Ramos (cell line): ENCODE measurements around the gene RPS21.

Experiments
- in situ Hi-C: fragments of 300-500 bp; cut with MboI; formaldehyde crosslinking; loops from one replicate; pipeline ENCODE4 v1.14.3; 2022; ENCODE audit warnings: low sequenced_read_pairs; ENCODE audit not compliant: unreplicated experiment

Gene RPS21

DNA sequence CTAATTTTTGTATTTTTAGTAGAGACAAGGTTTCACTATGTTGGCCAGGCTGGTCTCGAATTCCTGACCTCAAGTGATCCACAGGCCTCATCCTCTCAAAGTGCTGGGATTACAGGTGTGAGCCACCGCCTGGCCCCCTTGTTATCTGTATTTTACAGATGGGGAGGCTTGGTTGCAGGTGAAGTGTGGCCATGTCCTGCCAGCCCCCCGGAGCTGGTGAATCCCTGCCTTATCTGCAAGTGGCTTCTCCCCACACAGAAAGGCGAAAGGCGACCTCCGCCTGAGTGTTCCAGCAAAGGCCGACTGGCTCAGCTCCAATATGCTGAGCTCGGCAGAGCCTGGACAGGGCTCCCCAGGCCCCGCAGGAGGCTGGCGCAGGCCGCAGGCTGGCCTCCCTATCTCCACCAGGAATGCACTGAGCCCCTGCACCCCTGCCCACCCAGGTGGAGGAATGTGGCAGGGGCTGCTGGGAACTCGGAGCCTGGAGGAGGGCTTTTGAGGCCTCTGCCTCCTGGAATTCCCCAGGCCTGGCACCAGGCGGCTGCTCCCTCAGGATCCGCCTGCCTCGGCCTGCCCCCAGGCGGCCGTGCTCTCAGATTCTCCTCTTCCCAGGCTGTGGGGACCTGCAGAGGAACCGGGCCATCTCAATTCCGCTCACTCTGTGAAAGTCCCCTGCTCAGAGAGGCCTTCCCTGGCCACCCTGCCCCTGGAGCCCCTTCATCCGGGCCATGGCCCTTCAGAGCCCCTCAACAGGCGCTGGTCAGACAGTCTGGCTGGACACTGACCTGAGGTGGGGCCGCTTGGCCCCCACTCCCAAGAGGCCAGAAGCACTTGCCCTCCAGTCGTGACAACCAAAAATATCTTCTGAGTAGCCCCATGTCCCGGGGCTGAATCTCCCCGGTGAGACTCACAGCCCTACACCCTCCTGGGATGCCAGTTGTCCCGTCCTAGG is 10.5 kb upstream of the RPS21 start:
- in situ Hi-C loops, result no loop called here

DNA sequence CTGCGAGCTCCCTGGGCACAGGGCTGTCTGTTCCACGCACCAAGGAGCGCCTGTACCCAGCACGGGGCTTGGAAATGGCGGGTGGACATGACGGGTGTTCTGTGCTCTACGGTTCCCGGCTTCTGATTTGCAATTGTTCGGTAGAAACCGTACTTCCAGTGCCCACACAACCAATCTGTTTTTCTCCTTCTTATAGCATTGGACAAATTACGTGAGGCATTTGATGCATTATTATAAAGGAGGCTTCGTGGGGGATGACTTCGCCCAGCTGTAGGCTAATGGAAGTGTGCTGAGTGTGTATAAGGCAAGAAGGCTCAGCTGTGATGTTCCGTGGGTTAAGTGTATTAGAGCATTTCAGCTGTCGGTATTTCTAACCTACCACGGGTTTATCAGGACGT is 9.8 kb upstream of the RPS21 start:
- in situ Hi-C loops, result no loop called here

DNA sequence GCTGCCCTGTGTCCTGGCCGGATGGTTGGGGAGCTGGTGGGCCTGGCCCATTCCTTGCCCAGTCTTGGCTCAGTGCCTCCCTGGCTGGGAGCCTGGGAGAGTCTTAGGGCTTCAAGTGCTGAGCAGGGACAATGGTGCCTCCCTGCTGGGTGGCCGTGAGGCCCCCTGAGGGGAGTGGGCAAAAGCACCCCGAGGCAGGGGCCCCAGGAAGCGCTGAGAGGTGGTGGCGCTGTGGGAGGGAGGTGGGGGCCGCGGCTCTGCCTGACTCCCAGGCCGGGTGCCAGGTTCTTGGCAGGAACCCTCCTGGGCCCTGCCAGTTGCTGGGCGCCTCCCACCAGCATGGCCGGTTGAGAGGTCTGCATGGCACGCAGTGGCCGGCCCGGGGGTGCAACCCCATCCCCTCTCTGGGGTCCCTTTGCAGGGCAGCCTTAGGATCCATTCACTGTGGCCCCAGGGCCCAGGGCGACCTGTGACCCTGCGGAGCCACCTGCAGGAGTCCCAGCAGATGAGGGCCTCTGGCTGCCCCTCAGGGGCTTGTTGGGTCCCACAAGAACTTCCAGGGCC is 9.2 kb upstream of the RPS21 start:
- in situ Hi-C loops, result no loop called here

DNA sequence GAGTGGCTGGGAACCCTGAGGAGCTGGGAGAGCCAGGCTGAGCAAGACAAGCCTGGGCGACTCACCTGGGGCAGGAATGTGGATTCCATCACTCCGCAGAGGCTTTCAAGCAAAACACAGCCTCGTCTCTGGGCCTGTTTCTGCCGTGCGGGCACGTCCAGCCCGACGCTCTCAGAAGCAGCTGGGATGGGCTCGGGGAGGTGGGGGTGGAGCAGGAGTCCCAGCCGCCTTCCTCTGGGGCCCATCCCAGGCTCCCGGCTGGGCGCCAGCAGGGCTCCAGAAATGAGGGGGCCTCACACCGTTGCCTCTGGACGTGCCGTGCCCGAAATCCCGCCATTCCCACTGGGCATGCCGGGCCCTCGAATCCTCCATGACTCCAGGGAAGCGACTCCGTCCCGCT is 8.7 kb upstream of the RPS21 start:
- in situ Hi-C loops, result no loop called here

DNA sequence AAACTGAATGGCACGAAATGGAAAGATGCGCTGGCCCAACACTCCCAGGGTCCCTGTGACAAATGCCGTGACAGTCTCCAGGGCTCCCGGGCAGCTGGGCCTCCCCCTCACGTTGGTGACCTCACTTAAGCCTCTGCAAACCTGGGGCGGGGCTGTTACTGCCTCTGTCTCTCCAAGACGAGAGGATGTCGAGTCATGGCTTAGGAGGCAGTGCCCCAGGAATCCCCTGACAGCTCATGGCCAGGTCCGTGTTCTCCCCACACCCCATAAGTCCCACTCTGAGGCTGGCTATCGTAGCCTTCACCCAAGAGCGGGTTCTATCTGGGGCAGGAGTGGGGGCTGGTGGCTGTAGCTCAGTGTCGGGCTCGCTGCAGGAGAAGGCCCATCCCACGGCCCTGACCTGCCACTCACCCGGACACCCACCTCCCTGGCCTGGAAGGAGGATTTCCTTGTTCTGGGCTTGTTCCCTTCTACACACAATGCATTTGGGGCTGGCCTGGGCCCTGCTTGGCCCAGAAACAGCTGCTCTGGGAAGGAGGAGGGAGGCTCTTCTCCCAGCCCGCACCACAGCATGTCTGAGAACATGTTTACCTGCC is 5.6 kb upstream of the RPS21 start:
- in situ Hi-C loops, result loop anchor here (5.0 kb wide), 1 partner anchor 74 kb away; no protein-coding TSS in a partner anchor

DNA sequence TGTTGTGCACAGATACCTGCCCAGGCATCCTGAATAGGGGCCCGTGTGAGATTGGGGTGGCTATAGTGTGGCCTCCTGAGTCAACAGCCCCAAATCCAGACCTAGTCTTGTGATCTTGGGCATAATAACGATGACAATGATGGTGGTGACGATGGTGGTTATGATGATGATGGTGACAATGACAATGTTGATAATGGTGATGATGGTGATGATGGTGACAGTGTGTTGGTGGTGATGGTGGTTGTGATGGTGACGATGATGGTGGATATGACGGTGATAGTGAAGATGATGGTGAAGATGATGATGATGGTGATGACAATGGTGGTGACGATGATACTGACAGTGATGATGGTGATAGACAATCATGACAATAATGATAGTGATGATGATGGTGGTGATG is 5.1 kb upstream of the RPS21 start:
- in situ Hi-C loops, result loop anchor here (5.0 kb wide), 1 partner anchor 75 kb away; no protein-coding TSS in a partner anchor

DNA sequence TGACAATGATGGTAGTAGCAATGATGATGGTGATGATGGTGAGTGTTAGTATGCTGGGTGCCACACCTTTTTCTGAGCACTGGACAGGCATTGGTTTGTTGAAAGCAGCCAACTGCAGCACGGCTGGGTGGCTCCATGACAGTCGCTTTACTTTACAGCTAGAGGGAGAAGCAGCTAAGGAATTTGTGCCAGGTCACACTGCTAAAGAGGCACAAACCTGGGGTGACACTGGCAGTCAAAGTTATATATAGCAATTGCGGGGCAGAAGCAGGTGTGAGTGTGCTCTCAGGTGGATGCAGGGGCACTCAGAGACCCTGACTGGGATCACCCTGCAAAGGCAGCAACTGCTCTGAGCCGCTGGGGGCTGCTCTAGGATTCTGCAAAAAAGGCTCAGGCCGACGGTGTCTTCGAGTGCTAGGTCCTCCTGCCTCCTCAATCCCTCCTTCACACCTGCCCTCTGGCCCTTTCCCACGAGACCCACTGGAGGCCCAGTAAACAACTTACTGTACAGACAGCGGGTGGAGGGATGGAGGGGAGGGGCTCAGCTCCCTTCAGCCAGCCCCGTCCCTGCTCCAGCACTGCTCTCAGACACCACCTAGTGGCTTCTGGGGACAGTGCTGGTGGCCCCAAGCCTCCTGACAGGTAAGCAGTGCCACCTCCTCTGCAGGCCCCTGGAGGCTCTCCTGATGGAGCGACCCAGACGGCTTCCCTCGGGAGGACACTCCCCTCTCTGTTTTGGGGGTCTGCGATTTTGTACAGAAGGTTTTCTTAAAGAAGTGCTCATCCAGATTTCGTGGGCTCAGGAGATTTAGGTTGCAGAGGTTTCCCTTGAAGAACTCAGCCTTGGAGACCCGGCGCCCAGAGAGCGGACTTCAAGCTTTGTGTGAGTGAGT is 4.4 kb upstream of the RPS21 start:
- in situ Hi-C loops, result loop anchor here (5.0 kb wide), 1 partner anchor 75 kb away; no protein-coding TSS in a partner anchor

DNA sequence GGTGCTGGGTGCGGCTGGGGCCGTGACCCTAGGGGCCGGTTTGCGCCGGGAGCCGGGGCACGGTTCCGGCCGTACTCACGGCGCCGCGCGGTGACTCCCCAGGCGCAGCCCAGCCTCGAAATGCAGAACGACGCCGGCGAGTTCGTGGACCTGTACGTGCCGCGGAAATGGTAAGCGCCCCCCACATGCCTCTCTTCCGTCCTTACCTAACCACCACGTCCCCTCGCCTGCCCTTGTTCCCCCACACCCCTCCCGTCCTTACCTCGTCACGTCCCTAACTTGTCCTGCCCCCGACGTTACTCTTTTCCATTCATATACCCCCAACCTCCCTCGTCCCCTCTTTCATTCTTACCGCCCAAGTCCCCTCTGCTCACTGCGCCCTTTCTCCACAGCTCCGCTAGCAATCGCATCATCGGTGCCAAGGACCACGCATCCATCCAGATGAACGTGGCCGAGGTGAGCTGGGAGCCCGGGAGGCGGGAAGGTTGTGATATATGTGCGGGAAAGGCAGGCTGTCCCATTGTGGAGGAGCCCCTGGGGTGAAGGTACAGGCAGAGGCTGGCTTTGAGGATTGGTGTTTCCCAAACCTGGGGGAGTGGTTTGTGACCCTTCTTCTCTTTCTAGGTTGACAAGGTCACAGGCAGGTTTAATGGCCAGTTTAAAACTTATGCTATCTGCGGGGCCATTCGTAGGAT is 463 bp downstream of the RPS21 start:
- in situ Hi-C loops, result no loop called here

DNA sequence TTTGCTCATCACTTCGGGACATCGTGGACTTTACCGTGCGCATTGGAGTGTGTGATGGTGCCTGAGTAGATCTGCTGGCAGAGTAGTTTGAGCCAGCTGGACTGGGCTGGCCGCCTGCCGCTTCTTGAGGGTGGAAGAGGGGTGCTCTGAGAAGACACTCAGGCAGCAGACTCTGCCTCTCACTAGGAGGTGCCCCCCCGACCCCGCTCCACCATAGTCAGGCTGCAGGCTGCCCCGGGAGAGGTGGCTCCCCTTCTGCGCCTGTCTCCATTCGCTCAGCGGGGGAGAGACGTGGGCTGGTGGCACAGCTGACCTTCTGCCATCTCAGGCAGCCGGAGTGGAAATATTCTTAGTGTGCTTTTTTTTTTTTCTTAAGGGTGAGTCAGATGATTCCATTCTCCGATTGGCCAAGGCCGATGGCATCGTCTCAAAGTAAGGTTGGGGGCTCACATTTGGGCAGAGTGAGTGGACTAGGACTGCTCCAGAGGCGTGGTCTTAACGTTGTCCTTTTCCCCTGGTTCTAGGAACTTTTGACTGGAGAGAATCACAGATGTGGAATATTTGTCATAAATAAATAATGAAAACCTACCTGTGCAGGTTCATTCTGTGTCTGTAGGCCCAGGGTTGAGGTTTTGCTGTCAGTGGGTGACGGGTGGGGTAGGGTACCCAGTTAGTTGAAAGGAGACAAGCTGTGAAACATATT is 1.2 kb downstream of the RPS21 start:
- in situ Hi-C loops, result no loop called here

DNA sequence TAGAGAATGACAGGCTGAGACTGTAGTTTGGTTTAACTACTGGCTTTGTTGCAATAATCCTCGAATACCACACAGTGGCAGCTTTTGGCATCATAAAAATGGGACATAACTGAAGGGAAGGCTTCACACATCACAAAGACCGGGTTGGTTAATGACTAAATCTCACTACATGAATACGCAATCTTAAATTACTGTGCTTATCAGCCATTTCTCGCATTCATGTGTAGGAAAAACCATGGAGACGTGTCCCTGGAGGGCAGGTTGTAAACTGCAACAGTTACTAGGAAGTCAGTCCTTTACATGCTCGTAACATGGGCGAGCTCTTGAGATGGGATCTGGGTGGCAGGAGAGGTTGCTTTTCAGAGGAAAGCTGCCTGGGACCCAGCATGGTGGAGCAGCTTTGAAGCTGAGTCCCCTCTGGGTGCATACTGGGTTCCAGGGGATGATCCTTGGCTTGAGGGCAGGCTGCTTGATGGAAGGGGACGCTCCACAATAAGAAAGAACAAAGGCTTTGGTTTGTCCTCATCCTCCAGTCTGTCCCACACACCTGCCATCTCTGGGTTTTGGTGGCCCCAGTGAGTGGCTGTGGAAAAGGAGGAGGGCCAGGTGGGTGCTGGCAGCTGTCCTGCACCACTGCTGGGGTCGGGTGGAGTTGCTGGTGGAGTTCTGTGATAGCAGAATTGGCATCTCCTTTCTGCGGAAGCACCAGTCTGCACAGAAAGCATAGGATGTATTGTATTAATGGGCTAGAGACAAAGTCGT is 2.1 kb downstream of the RPS21 start:
- in situ Hi-C loops, result no loop called here

DNA sequence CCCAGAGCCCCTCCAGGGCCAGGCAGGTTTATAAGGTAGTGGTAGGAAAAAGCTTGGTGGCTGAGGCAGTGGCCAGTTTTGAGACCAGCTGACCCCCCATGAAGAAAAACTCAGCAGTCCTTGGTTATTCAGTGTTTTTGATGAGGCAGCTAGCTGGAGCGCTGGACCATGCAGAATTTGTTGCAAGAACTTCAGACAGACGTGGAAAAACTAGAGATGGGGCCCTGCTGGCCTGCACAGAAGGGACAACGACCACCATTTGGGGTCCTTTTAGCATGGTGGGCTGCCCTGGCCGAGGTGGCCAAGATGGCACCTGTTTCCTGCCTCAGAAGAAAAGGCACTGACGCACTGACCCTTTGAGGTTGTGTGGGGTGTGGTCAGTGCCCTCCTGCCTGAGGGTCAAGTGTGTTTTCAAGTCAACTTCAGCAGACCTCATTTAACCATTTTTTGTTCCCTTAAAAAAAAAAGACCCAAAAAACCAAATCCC is 2.7 kb downstream of the RPS21 start:
- in situ Hi-C loops, result no loop called here

DNA sequence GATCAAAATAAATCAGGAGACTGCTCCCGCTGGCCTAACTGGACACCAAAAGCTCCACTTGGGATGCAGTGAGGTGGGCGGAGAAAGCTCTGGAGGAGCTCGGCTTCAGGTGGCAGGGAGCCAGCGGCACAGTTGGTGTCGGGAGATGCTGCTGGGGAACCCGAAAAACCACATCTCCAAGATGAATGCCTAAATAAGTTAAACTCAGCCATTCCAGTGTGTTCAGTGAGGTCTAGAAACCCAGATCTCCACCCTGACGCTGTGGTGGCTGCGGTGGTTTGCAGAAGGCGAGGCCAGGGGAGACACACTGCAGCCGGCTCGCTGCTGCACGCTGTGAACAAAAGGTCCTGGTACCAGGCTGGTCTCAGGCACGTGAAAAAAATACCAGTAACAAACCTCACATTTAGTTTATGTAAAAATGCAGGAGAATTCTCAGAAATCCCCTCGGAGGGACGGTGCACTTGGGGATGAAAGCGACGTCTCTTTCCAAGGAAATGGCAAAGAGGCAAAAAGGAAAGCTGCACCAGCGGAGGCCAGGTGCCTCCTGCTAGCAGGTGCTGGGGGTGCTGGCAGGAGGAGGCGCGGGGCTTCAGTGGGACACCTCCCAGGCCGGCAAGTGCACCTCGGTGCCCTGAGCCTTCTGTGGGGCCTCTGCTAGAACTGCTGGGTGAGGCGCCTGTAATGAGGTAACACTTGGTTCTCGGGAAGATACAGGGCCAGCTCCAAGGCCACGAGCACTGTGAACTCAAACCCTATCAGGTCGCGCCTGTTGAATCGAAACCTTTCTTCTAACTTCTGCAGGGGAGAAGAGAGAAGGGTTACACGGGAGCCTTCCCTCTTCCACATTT is 3.6 kb downstream of the RPS21 start:
- in situ Hi-C loops, result no loop called here

DNA sequence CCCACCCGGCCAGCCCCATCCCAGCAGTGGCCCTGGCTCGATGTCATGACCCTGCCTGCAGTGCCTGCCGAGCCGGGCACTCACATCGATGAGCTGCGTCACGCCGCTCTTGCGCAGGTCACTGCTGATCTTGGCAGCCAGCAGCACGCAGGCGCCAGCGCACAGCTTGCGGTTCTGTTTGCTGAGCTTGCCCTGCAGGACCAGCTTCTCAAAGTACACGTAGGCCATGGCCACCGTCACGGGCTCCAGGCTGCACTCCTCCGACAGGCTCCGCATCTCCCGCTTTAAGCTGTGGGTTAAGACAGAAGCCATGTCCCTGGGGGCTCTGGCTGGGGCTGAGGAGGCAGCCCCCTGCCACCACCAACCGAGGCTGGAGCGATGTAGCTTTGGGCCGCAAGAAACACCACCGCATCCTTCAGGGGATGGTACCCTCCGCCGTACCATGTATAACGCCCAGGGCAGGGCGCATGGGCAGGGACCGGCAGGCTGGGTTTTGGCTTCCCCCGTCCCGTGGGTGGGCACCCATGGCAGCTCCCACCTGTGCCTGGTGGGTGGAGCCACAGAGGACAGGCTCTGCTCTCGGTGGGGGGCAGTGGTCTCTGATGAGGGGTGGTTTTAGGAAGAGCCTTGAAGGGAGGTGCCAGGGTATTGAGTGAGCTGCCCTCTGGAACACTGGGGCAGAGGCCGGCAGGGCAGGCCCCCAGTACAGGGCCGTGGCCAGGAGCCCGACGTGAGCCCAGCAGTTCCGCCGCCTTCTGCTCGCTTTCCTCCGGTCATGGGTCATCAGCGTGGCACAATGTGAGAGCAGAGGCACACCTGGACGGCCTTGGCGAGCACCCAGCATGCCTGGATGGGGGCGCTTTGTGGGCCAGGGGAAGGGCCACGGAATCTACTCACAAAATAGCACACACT is 4.5 kb downstream of the RPS21 start:
- in situ Hi-C loops, result no loop called here

DNA sequence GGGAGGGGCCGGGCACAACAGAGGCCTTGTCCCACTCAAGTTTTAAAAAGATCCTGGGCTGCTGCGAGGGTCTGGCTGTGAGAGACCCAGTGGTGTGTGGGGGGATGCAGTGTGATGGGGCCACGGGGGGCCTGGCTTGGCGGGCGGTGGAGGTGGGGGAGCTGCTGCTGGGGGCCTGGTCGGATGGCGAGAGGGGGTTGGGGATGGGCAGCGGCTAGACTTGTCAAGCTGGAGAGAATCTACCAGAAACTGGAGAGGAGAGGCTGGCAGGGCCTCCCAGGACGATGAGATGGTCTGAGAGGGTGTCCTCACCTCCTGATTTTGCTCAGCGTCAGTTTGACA is 5.1 kb downstream of the RPS21 start:
- in situ Hi-C loops, result no loop called here

DNA sequence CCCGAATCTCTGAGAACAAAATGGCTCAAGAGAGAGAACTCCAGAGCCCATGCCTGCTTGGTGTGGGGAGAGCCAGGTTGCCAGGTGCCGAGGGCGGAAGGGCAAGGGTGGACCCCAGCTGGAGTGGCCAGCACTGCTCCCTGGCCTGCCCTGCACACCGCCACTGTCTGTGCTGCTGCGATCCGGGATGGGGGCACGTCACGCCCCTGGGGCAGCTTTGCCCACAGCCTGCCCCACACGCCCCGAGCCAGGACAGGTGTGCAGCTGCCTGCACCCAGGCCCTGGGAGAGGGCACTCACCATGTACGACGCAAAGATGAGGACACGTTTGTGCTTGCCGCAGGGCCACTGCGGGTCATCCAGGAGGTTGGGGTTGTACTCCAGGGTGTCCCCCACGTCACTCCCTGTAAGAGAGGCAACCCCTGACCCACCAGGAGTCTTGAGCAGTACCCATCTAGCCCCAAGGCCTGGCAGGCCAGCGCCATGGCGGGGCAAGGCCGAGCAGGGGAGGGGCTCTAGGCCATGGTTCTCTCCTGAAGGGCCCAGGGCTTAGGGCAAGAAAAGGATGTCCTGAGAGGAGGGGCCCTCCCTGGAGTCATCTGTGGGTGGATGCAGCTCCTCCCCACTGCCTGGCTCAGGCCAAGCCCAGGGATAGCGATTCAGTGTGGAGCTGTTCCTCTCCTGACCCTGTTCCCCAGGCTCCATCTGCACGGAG is 5.9 kb downstream of the RPS21 start:
- in situ Hi-C loops, result no loop called here

DNA sequence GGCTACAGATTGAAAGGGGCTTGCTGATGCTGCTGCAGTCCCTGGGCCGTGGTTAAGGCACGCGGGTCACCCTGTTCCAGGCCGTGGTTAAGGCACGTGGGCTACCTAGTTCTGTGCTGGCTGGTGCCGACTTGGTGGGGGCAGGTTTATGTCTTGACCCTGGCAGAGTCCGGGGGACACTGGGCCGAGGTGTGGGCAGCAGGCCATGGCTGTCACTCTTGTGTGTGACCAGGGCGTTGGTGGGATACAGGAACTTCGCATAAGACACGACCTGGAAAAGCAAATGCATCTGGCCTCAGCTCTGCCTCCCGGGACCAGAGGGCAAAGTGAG is 6.4 kb downstream of the RPS21 start:
- in situ Hi-C loops, result no loop called here
